AG08395 (cell line): ENCODE results near the gene RGS10.
"Not testable (repeated sequence)": the region's sequence is repeated elsewhere in the genome, so short reads cannot be mapped to it uniquely, and the experiment has no call there.

Experiments used
- DNase-seq: peaks from one replicate; pipeline ENCODE4 v3.0.0; 2012; ENCODE audit warnings: mixed read lengths, low spot score

The RGS10 gene

GRCh38 chr10:119542357-119542987, at the start of gene RGS10:
RGS10 (minus strand) TSS chr10:119542719; CDS start chr10:119542638, 81 bp downstream.
- peak; percentile 85 for DNase-seq

- no peak for DNase-seq
Measured at GRCh38 chr10:119588071-119588470, 45.6 kb upstream of the RGS10 start.

GRCh38 chr10:119578355-119578754, 35.8 kb upstream of the RGS10 start:
- DNase-seq, result no peak

- no peak for DNase-seq
Measured at GRCh38 chr10:119575991-119576390, 33.5 kb upstream of the RGS10 start.

- peak; percentile 60 for DNase-seq
Measured at GRCh38 chr10:119575506-119575905, 33.0 kb upstream of the RGS10 start.

- no peak for DNase-seq
Measured at GRCh38 chr10:119567978-119568377, 25.5 kb upstream of the RGS10 start.

GRCh38 chr10:119562097-119562496, 19.6 kb upstream of the RGS10 start:
- no peak for DNase-seq

- DNase-seq, result not testable (repeated sequence)
Measured at GRCh38 chr10:119559511-119559910, 17.0 kb upstream of the RGS10 start.

- not testable (repeated sequence) for DNase-seq
Measured at GRCh38 chr10:119556081-119556480, 13.6 kb upstream of the RGS10 start.

- DNase-seq, result no peak
Measured at GRCh38 chr10:119555178-119555784, 12.8 kb upstream of the RGS10 start.

GRCh38 chr10:119550827-119551226, 8.3 kb upstream of the RGS10 start:
- no peak for DNase-seq

GRCh38 chr10:119549247-119549999, 6.9 kb upstream of the RGS10 start:
- DNase-seq, result no peak

GRCh38 chr10:119546009-119546408, 3.5 kb upstream of the RGS10 start:
- no peak for DNase-seq

- DNase-seq, result no peak
Measured at GRCh38 chr10:119545310-119545709, 2.8 kb upstream of the RGS10 start.

GRCh38 chr10:119543814-119544642, 1.5 kb upstream of the RGS10 start:
- DNase-seq, result peak; percentile 20

GRCh38 chr10:119542988-119543813, 682 bp upstream of the RGS10 start:
- peak; percentile 58 for DNase-seq

GRCh38 chr10:119541459-119542356, 811 bp downstream of the RGS10 start:
- no peak for DNase-seq

GRCh38 chr10:119541046-119541445, 1.5 kb downstream of the RGS10 start:
- DNase-seq, result peak; percentile 42

GRCh38 chr10:119540038-119540437, 2.5 kb downstream of the RGS10 start:
- DNase-seq, result no peak

GRCh38 chr10:119539359-119539825, 3.1 kb downstream of the RGS10 start:
- no peak for DNase-seq
